HG03025 (cell line): Measurements from ENCODE around the gene ARX.
A peak's percentile ranks its signal among the peaks of the same experiment; 100 is the strongest.

ENCODE experiments used
- ATAC-seq: cut with Tn5 transposase; IDR thresholded peaks from one replicate; pipeline ENCODE4 v1.9.1; 2021; ENCODE audit warnings: mild to moderate bottlenecking, moderate library complexity; ENCODE audit not compliant: unreplicated experiment, low FRiP score

Gene ARX

GRCh38 chrX:25017667-25018247, 2.0 kb upstream of the ARX start:
- ATAC-seq: no peak

- ATAC-seq: no peak
Measured at GRCh38 chrX:25016938-25017598, 1.3 kb upstream of the ARX start.

GRCh38 chrX:25016361-25016671, 551 bp upstream of the ARX start:
- no peak for ATAC-seq

- no peak for ATAC-seq
Measured at GRCh38 chrX:25014366-25014838, 1.4 kb downstream of the ARX start.

GRCh38 chrX:25013632-25014365, 2.0 kb downstream of the ARX start:
- ATAC-seq: peak; percentile 53

DNA sequence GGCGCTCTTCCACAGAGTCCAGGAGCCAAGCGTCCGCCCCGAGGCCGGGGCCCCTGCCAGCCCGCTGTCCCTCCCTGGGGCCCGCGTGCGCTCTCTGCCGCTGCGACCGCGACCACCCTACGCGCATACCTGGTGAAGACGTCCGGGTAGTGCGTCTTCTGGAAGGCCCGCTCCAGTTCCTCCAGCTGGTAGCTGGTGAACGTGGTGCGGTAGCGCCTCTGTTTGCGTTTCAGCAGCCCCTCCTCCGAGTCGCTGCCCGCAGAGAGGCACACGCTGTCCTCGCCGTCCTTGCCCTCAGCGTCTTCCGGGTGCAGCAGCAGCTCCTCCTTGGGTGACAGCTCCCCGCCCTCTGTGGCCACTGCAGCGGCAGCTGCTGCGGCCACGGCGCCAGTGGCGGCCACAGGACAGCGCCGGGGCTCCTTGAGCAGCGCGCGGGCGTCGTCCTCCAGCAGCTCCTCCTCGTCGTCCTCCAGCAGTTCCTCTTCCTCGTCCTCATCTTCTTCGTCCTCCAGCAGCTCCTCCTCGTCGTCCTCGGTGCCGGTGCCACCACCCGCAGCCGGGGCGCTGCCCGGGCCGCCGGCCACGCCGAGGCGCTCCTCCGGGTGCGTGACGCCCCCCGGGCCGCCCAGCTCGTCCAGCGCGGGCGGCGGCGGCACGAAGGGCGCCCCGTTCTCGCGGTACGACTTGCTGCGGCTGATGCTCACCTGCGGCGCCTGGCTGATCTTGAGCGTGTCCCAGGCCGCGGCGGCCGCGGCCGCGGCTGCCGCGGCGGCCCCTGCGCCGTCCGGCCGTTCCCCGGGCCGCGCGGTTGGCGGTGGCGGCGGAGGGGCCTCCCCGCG, 2.8 kb downstream of the ARX start:
- no peak for ATAC-seq

GRCh38 chrX:25012433-25012735, 3.4 kb downstream of the ARX start:
- ATAC-seq: no peak

- no peak for ATAC-seq
Measured at GRCh38 chrX:25011589-25012432, 4.0 kb downstream of the ARX start.

DNA sequence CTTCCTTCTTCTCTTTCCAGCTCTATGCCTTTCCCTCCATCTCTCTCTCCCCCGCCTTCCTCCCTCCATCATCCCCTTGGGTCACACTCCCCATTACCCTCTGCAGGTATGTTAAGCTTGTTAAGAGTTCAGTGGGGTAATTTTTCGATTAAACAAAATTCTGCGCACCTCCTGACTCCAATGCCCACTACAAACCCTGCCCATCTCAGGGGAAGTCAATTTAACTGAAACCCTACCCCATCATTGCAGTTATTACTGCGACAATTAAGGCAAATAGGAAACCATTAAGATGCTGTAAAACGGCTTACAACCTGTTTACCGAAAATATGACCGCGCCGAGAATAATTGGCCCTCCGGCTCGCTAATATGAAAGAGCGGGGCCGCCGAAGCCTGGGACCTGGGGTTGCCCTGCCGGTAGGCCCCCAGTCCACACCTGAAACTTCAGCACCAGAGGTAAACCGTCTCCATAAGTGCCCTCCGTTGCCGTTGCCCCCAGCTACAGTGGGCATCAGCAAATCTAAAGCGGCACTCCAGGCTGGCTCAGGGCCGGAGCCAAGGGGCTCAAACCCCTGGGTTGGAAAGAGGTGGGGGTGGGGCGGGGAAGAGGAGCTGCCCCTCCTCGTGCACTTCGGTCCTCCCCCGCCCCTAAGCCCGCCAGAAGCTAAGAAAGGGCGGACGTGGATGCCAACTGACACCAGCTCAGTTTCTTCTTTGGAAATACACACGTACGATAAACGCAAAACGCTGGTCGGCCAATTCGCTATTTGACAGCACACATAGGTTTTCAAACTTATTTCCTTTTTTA, 4.8 kb downstream of the ARX start:
- ATAC-seq: no peak

GRCh38 chrX:25009407-25009806, 6.4 kb downstream of the ARX start:
- no peak for ATAC-seq

- no peak for ATAC-seq
Measured at GRCh38 chrX:25007059-25008053, 8.4 kb downstream of the ARX start.

- ATAC-seq: no peak
Measured at GRCh38 chrX:25006586-25007058, 9.1 kb downstream of the ARX start.

- no peak for ATAC-seq
Measured at GRCh38 chrX:25005382-25006185, 10.2 kb downstream of the ARX start.

DNA sequence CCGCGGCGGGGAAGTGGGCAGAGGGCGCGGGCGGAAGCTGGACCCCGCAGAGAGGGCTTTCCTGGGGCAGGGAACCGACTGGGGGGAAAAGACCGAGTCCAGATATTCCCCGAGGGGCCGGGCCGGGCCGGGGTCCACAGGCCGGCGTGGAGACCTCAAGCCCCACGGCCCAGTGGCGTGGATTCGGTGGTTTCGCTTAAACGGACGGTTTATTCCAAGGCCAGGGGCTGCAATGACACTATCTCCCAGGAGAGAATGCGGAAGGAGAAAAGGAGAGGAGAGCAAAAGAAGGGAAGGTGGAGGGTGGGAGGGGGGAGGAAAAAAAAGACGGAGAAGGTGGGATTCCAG, 10.8 kb downstream of the ARX start:
- ATAC-seq: no peak

- no peak for ATAC-seq
Measured at GRCh38 chrX:25004485-25005032, 11.2 kb downstream of the ARX start.

DNA sequence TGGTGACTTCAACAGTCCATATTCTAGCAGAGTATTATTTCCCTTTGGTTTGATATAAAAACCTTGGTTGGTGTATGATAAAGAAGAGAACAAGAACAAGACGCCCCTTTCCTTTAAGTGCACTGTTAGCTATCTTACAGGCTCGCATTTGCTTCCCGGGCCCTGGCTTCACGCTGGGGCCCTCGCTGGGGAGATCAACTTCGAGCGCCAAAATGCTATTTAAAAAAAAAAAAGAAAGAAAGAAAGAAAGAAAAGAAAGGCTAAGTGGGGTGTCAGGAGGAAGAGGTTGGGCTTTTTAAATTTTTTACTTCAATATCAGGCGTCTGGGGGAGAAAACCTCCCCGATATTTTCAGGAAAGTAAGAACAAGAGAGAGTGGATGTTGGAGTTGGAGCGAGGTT, 11.7 kb downstream of the ARX start:
- ATAC-seq: no peak
